Tibial nerve (tissue), 4 donors: Measurements from ENCODE around the gene DCAF10.
"Not testable (repeated sequence)": the region's sequence is repeated elsewhere in the genome, so short reads cannot be mapped to it uniquely, and the experiment has no call there.

Experiments used
- EP300 ChIP-seq, 2 donors: sonication (generic); formaldehyde crosslinking; IDR thresholded peaks; one replicate each; pipeline ENCODE4 v1.6.1; 2017; ENCODE audit warnings: antibody characterized with exemption in 2 of 2, mild to moderate bottlenecking in 1 of 2
- POLR2A ChIP-seq, 2 donors: fragments of 450-650 bp; IDR thresholded peaks; one replicate each; pipeline ENCODE4 v1.6.1; 2017; ENCODE audit warnings: antibody characterized with exemption in 2 of 2, mild to moderate bottlenecking in 2 of 2, moderate library complexity in 2 of 2
- TF ChIP-seq, protein P1 (sequence below), 5 experiments: fragments of 200-600 bp in 3 of 5; fragments of 450-650 bp in 2 of 5; sonication (generic) in 3 of 5; IDR thresholded peaks; one replicate each; pipeline ENCODE4 v1.5.1; 2016 to 2019; ENCODE audit warnings: antibody characterized with exemption in 5 of 5, mild to moderate bottlenecking in 3 of 5, moderate library complexity in 2 of 5

DNA sequence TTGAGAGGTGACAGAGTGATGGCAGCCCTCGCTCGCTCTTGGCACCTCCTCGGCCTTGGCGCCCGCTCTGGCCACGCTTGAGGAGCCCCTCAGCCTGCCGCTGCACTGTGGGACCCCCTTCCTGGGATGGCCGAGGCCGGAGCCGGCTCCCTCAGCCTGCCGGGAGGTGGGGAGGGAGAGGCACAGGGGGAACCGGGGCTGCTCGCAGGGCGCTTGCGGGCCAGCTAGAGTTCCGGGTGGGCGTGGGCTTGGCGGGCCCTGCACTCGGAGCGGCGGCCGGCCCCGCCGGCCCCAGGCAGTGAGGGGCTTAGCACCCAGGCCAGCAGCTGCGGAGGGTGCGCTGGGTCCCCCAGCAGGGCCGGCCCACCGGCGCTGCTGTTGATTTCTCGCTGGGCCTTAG lies 48.9 kb upstream of the DCAF10 start:
- TF ChIP-seq, protein P1, sequence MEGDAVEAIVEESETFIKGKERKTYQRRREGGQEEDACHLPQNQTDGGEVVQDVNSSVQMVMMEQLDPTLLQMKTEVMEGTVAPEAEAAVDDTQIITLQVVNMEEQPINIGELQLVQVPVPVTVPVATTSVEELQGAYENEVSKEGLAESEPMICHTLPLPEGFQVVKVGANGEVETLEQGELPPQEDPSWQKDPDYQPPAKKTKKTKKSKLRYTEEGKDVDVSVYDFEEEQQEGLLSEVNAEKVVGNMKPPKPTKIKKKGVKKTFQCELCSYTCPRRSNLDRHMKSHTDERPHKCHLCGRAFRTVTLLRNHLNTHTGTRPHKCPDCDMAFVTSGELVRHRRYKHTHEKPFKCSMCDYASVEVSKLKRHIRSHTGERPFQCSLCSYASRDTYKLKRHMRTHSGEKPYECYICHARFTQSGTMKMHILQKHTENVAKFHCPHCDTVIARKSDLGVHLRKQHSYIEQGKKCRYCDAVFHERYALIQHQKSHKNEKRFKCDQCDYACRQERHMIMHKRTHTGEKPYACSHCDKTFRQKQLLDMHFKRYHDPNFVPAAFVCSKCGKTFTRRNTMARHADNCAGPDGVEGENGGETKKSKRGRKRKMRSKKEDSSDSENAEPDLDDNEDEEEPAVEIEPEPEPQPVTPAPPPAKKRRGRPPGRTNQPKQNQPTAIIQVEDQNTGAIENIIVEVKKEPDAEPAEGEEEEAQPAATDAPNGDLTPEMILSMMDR (IDR thresholded peaks at IDR 0.05), result not testable (repeated sequence)
- not testable (repeated sequence) for TF ChIP-seq POLR2A, EP300 (IDR thresholded peaks at IDR 0.05)
